GM11168 (cell line): ENCODE measurements around the gene EPAS1.

Experiments used
- in situ Hi-C: fragments of 300-500 bp; cut with MboI; formaldehyde crosslinking; loops from one replicate; pipeline ENCODE4 v1.12.0; 2022; ENCODE audit warnings: low sequenced_read_pairs; ENCODE audit not compliant: unreplicated experiment

EPAS1 gene

GRCh38 chr2:46270384-46270783 lies 26.8 kb upstream of the EPAS1 start:
- in situ Hi-C loops = no loop called here

- in situ Hi-C loops = no loop called here
Observed at GRCh38 chr2:46273225-46273863, 23.9 kb upstream of the EPAS1 start.

GRCh38 chr2:46273919-46274318 lies 23.3 kb upstream of the EPAS1 start:
- in situ Hi-C loops = no loop called here

- in situ Hi-C loops = no loop called here
Observed at GRCh38 chr2:46274586-46274985, 22.6 kb upstream of the EPAS1 start.

- in situ Hi-C loops = no loop called here
Observed at GRCh38 chr2:46275995-46276394, 21.2 kb upstream of the EPAS1 start.

GRCh38 chr2:46276642-46277041 lies 20.6 kb upstream of the EPAS1 start:
- in situ Hi-C loops = no loop called here

GRCh38 chr2:46277431-46278190 lies 19.6 kb upstream of the EPAS1 start:
- in situ Hi-C loops = no loop called here

GRCh38 chr2:46278952-46279351 lies 18.3 kb upstream of the EPAS1 start:
- in situ Hi-C loops = no loop called here

- in situ Hi-C loops = no loop called here
Observed at GRCh38 chr2:46281939-46282338, 15.3 kb upstream of the EPAS1 start.

- in situ Hi-C loops = no loop called here
Observed at GRCh38 chr2:46283693-46284092, 13.5 kb upstream of the EPAS1 start.

GRCh38 chr2:46284260-46284659 lies 12.9 kb upstream of the EPAS1 start:
- in situ Hi-C loops = no loop called here

- in situ Hi-C loops = no loop called here
Observed at GRCh38 chr2:46284796-46285195, 12.4 kb upstream of the EPAS1 start.

- in situ Hi-C loops = no loop called here
Observed at GRCh38 chr2:46286715-46287114, 10.5 kb upstream of the EPAS1 start.

GRCh38 chr2:46290078-46290477 lies 7.1 kb upstream of the EPAS1 start:
- in situ Hi-C loops = no loop called here

GRCh38 chr2:46293466-46293865 lies 3.7 kb upstream of the EPAS1 start:
- in situ Hi-C loops = no loop called here

GRCh38 chr2:46294176-46294836 lies 2.9 kb upstream of the EPAS1 start:
- in situ Hi-C loops = no loop called here

- in situ Hi-C loops = no loop called here
Observed at GRCh38 chr2:46296216-46296839, 879 bp upstream of the EPAS1 start.

- in situ Hi-C loops = no loop called here
Observed at GRCh38 chr2:46297546-46298271, 502 bp downstream of the EPAS1 start.

GRCh38 chr2:46298272-46298521 lies 990 bp downstream of the EPAS1 start:
- in situ Hi-C loops = no loop called here

GRCh38 chr2:46298522-46299353 lies 1.5 kb downstream of the EPAS1 start:
- in situ Hi-C loops = no loop called here
